GM12892 (cell line): ENCODE data around the gene ZNF576.
A peak's percentile ranks its signal among the peaks of the same experiment; 100 is the strongest.

ENCODE experiments used
- POLR2A ChIP-seq: IDR thresholded peaks from 2 replicates; pipeline ENCODE4 v1.6.1; 2011; ENCODE audit warnings: low read depth, low read length, control low read depth
- POLR2AphosphoS5 ChIP-seq: IDR thresholded peaks from 2 replicates; pipeline ENCODE4 v1.6.1; 2011; ENCODE audit warnings: low read depth, low read length, control low read depth
- TAF1 ChIP-seq: IDR thresholded peaks from 2 replicates; pipeline ENCODE4 v1.6.1; 2011; ENCODE audit warnings: low read depth, mild to moderate bottlenecking, control low read depth, low read length, borderline replicate concordance

GRCh38 chr19:43619262-43620060 lies 23.1 kb downstream of the ZNF576 start, which contains the start of gene ZNF428:
- TF ChIP-seq POLR2A (peak; percentile 88), POLR2AphosphoS5 (peak; percentile 71; the same call in 1 of the 2 replicates), TAF1 (peak; percentile 65)
